ENCODE results near the gene PTOV1. TPM values are rescaled to one million over a fixed set of nuclear protein-coding genes. Genes with fewer than 3 reads are reported as not detected.

PTOV1 gene
- total and polyA plus RNA-seq, 4 donors = 38.0 to 52.3 (median 41.3) TPM

DNA sequence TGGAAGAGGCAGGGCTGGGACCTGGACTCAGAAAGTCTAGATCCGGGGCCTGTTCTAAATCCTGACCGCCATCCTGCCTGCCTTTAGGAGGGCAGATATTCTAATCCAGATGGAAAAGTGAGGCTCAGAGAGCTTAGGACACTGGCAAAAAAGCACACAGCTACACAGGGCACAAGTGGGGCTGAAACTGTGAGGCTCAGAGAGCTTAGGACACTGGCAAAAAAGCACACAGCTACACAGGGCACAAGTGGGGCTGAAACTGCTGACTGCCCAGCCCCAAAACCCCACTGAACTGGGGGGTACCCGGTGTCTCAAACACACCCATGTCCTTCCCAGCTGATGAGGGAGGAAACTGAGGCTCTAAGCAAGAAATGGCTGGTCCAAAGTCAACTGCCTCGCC lies 24.2 kb downstream of the PTOV1 start:
- Histone ChIP-seq H3K4me1 (ENCODE audit: control insufficient read depth in 4 of 4, insufficient read depth in 4 of 4, low read length in 3 of 4) (peaks cover 6 to 39% (median 30%) of the 10 kb centered on the region in 4 donors), H3K36me3 (ENCODE audit: control insufficient read depth in 4 of 4, insufficient read depth in 3 of 4, low read depth in 1 of 4, low read length in 3 of 4) (peaks cover 2 to 7% (median 4%) of the 10 kb centered on the region in 4 donors), H3K4me3 (ENCODE audit: low read depth in 1 of 3, low read length in 3 of 3) (peak overlapping the region; percentile 88 to 93 (median 89)), H3K9me3 (ENCODE audit: control insufficient read depth in 4 of 4, low read length in 3 of 4) (no peaks in the 10 kb centered on the region), H3K27me3 (ENCODE audit: control insufficient read depth in 4 of 4, insufficient read depth in 4 of 4, low read length in 3 of 4) (no peaks in the 10 kb centered on the region), H3K27ac (ENCODE audit: low read depth in 1 of 2, low read length in 2 of 2) (peak overlapping the region in 1 of 2 donors; percentile 92), H3K9ac (ENCODE audit: low read depth in 1 of 2, low read length in 2 of 2) (peak overlapping the region; percentile 93 to 100)
- TF ChIP-seq JUND (IDR thresholded peaks at IDR 0.05) = no peak
- TF ChIP-seq GABPA (IDR thresholded peaks at IDR 0.05 in 1 of 2, conservative IDR thresholded peaks at IDR 0.05 in 1 of 2) = no peak
- no peak for TF ChIP-seq REST (IDR thresholded peaks at IDR 0.05)
- TF ChIP-seq HNF4G (IDR thresholded peaks at IDR 0.05) = no peak
- no peak for TF ChIP-seq YY1 (IDR thresholded peaks at IDR 0.05)
- TF ChIP-seq RXRA (IDR thresholded peaks at IDR 0.05) = no peak
- no peak for TF ChIP-seq HNF4A (conservative IDR thresholded peaks at IDR 0.05)
- no peak for TF ChIP-seq CTCF (IDR thresholded peaks at IDR 0.05; ENCODE audit: low read depth, low read length, missing input control)
- no peak for TF ChIP-seq RAD21 (IDR thresholded peaks at IDR 0.05)
- TF ChIP-seq MAX (IDR thresholded peaks at IDR 0.05) = no peak
- no peak for DNase-seq (ENCODE audit: low spot score)
- 88% methylated on average over 4 of the region's 4 CpGs for WGBS

GRCh38 chr19:49875857-49876421 lies 25.0 kb downstream of the PTOV1 start:
- H3K4me1 ChIP-seq (ENCODE audit: control insufficient read depth in 4 of 4, insufficient read depth in 4 of 4, low read length in 3 of 4) = peaks cover 2 to 37% (median 23%) of the 10 kb centered on the region in 4 donors
- H3K27me3 ChIP-seq (ENCODE audit: control insufficient read depth in 4 of 4, insufficient read depth in 4 of 4, low read length in 3 of 4) = no peaks in the 10 kb centered on the region
- peaks cover 6 to 13% (median 10%) of the 10 kb centered on the region in 4 donors for H3K36me3 ChIP-seq (ENCODE audit: control insufficient read depth in 4 of 4, insufficient read depth in 3 of 4, low read depth in 1 of 4, low read length in 3 of 4)
- peak; percentile 78 for DNase-seq (ENCODE audit: low spot score)
- H3K4me3 ChIP-seq (ENCODE audit: low read depth in 1 of 3, low read length in 3 of 3) = peak overlapping the region; percentile 88 to 93 (median 89)
- H3K9ac ChIP-seq (ENCODE audit: low read depth in 1 of 2, low read length in 2 of 2) = peak overlapping the region; percentile 93 to 100
- H3K27ac ChIP-seq (ENCODE audit: low read depth in 1 of 2, low read length in 2 of 2) = peak overlapping the region; percentile 92 to 97
- TF ChIP-seq GABPA (IDR thresholded peaks at IDR 0.05 in 1 of 2, conservative IDR thresholded peaks at IDR 0.05 in 1 of 2) (peak; percentile 80 to 88), JUND (IDR thresholded peaks at IDR 0.05) (no peak), RXRA (IDR thresholded peaks at IDR 0.05) (no peak), HNF4A (conservative IDR thresholded peaks at IDR 0.05) (no peak), YY1 (IDR thresholded peaks at IDR 0.05) (no peak)
- H3K9me3 ChIP-seq (ENCODE audit: control insufficient read depth in 4 of 4, low read length in 3 of 4) = no peaks in the 10 kb centered on the region
- WGBS = under 1% methylated on average over 28 of the region's 28 CpGs
